ENCODE measurements around the gene SMIM43. TPM values are rescaled to one million over a fixed set of nuclear protein-coding genes. Genes with fewer than 3 reads are reported as not detected.

The SMIM43 gene
- total and polyA plus RNA-seq, 9 of the 15 experiments (the other 6 are each of a cell fraction or from before 2014, with no cell fraction given): not detected

- TF ChIP-seq, protein P1, sequence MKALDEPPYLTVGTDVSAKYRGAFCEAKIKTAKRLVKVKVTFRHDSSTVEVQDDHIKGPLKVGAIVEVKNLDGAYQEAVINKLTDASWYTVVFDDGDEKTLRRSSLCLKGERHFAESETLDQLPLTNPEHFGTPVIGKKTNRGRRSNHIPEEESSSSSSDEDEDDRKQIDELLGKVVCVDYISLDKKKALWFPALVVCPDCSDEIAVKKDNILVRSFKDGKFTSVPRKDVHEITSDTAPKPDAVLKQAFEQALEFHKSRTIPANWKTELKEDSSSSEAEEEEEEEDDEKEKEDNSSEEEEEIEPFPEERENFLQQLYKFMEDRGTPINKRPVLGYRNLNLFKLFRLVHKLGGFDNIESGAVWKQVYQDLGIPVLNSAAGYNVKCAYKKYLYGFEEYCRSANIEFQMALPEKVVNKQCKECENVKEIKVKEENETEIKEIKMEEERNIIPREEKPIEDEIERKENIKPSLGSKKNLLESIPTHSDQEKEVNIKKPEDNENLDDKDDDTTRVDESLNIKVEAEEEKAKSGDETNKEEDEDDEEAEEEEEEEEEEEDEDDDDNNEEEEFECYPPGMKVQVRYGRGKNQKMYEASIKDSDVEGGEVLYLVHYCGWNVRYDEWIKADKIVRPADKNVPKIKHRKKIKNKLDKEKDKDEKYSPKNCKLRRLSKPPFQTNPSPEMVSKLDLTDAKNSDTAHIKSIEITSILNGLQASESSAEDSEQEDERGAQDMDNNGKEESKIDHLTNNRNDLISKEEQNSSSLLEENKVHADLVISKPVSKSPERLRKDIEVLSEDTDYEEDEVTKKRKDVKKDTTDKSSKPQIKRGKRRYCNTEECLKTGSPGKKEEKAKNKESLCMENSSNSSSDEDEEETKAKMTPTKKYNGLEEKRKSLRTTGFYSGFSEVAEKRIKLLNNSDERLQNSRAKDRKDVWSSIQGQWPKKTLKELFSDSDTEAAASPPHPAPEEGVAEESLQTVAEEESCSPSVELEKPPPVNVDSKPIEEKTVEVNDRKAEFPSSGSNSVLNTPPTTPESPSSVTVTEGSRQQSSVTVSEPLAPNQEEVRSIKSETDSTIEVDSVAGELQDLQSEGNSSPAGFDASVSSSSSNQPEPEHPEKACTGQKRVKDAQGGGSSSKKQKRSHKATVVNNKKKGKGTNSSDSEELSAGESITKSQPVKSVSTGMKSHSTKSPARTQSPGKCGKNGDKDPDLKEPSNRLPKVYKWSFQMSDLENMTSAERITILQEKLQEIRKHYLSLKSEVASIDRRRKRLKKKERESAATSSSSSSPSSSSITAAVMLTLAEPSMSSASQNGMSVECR (CRISPR knock-in tag; IDR thresholded peaks at IDR 0.05): no peak
Observed at GRCh38 chr4:121794505-121795188, 29.7 kb upstream of the SMIM43 start (continued).

- intact Hi-C loops (cut with micrococcal nuclease) (no loop called here), in situ Hi-C loops (cut with MboI) (no loop called here)
- no peaks in the 10 kb centered on the region for H4K20me1 ChIP-seq (replicated peaks; ENCODE audit: control insufficient read depth, insufficient read depth, low read length)
- H3K4me3 ChIP-seq: no peak overlapping the region
- H3K27ac ChIP-seq (ENCODE audit: extremely low read depth, low read depth, low read length): no peak overlapping the region
- DNase-seq (ENCODE audit: extremely low read depth in 1 of 4, low spot score in 3 of 4) (no peak), ATAC-seq (no peak), FAIRE-seq (no peak)
- WGBS (ENCODE audit: insufficient coverage, low coverage, missing lambda C conversion rate): 81% methylated on average over 2 of the region's 2 CpGs
- no peaks in the 10 kb centered on the region for H3K9me1 ChIP-seq (ENCODE audit: control insufficient read depth, insufficient read depth, low read length)
- H3K9me3 ChIP-seq (replicated peaks; ENCODE audit: control insufficient read depth, insufficient read depth, low read depth, low read length): no peaks in the 10 kb centered on the region
- H3K4me2 ChIP-seq (ENCODE audit: insufficient read depth, low read length): no peak overlapping the region
- H3K79me2 ChIP-seq (ENCODE audit: control insufficient read depth, insufficient read depth, low read length): no peaks in the 10 kb centered on the region
- no peaks in the 10 kb centered on the region for H3K36me3 ChIP-seq (ENCODE audit: control insufficient read depth, insufficient read depth, low read length)
- BruUV-seq (replicated peaks): no TSS peak
- CTCF ChIA-PET (ENCODE audit: low intra/inter-chr PET ratio): no interaction called here
- peaks cover 5 to 36% of the 10 kb centered on the region in 2 experiments; a peak in 3 of 5 replicates for H3K4me1 ChIP-seq (replicated peaks in 1 of 2; ENCODE audit: control insufficient read depth in 2 of 2, insufficient read depth in 2 of 2, low read length in 2 of 2)
- no peaks in the 10 kb centered on the region for H3K27me3 ChIP-seq (ENCODE audit: control insufficient read depth in 2 of 2, insufficient read depth in 2 of 2, low read length in 2 of 2)
- no peak overlapping the region for H3K9ac ChIP-seq (ENCODE audit: insufficient read depth in 1 of 2, low read depth in 2 of 2, low read length in 2 of 2)
- POLR2A ChIA-PET: interaction anchor here (1.5 kb wide), 1 partner anchor 11 kb away, joined by 3 read pairs; no protein-coding TSS in a partner anchor
- no peak overlapping the region for H2AFZ ChIP-seq (ENCODE audit: low read depth, low read length)
- TF ChIP-seq CBFA2T2 (conservative IDR thresholded peaks at IDR 0.05): no peak
- TF ChIP-seq ATF6 (CRISPR knock-in tag; IDR thresholded peaks at IDR 0.05): no peak
- no peak for TF ChIP-seq ZNF77 (CRISPR knock-in tag; IDR thresholded peaks at IDR 0.05)
- TF ChIP-seq HDAC1 (IDR thresholded peaks at IDR 0.05): no peak
- no peak for TF ChIP-seq KLF10 (CRISPR knock-in tag; IDR thresholded peaks at IDR 0.05)
- TF ChIP-seq KLF6 (CRISPR knock-in tag; IDR thresholded peaks at IDR 0.05; ENCODE audit: borderline replicate concordance): no peak
- TF ChIP-seq THRA (IDR thresholded peaks at IDR 0.05): no peak
- no peak for TF ChIP-seq ZBTB17 (CRISPR knock-in tag; IDR thresholded peaks at IDR 0.05)
- TF ChIP-seq, protein P2, sequence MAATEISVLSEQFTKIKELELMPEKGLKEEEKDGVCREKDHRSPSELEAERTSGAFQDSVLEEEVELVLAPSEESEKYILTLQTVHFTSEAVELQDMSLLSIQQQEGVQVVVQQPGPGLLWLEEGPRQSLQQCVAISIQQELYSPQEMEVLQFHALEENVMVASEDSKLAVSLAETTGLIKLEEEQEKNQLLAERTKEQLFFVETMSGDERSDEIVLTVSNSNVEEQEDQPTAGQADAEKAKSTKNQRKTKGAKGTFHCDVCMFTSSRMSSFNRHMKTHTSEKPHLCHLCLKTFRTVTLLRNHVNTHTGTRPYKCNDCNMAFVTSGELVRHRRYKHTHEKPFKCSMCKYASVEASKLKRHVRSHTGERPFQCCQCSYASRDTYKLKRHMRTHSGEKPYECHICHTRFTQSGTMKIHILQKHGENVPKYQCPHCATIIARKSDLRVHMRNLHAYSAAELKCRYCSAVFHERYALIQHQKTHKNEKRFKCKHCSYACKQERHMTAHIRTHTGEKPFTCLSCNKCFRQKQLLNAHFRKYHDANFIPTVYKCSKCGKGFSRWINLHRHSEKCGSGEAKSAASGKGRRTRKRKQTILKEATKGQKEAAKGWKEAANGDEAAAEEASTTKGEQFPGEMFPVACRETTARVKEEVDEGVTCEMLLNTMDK (IDR thresholded peaks at IDR 0.05; ENCODE audit: borderline replicate concordance, insufficient read depth, low read depth, low read length, poor library complexity, severe bottlenecking): no peak
Observed at GRCh38 chr4:121792966-121793365, 28.0 kb upstream of the SMIM43 start.
